HG02759 (cell line): Measurements from ENCODE around the gene DDX31.
"Not testable (repeated sequence)": the region's sequence is repeated elsewhere in the genome, so short reads cannot be mapped to it uniquely, and the experiment has no call there.

Experiments used
- ATAC-seq: cut with Tn5 transposase; IDR thresholded peaks from one replicate; pipeline ENCODE4 v1.9.1; 2021; ENCODE audit warnings: mild to moderate bottlenecking, moderate library complexity; ENCODE audit not compliant: unreplicated experiment

Gene DDX31

DNA sequence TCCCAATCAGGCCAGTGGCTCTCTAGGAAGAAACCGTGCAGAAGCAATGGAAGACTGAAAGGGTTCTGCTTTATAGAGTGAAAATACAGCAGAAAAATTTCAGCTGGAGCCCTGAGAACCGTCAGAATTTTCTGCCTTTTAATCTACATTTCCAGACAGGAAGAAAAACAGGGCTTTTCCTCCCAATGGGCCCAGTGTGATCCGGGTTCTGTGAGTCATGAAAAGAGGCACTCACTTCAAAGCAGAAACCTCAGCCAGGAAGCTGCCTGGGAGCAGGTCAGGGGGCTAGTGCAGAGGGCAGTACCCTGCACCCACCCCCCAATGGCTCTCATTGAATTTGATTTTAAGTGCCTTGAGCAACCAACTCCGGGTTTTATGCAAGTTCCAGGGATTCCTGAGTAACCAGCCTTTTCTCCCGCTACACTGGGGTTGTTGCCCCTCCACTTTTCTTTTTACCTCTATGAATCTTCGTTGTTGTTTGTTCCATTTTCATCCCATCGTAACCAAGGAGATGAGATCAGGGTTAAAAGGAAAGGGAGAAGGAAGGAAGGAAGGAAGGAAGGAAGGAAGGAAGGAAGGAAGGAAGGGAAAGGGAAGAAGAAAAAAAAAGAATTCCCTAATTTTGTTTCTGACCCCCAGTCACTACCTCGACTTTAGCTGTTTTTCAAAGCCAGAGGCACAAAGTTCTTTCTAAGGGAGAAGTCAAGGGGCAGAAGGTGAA lies 86.0 kb downstream of the DDX31 start:
- no peak for ATAC-seq

DNA sequence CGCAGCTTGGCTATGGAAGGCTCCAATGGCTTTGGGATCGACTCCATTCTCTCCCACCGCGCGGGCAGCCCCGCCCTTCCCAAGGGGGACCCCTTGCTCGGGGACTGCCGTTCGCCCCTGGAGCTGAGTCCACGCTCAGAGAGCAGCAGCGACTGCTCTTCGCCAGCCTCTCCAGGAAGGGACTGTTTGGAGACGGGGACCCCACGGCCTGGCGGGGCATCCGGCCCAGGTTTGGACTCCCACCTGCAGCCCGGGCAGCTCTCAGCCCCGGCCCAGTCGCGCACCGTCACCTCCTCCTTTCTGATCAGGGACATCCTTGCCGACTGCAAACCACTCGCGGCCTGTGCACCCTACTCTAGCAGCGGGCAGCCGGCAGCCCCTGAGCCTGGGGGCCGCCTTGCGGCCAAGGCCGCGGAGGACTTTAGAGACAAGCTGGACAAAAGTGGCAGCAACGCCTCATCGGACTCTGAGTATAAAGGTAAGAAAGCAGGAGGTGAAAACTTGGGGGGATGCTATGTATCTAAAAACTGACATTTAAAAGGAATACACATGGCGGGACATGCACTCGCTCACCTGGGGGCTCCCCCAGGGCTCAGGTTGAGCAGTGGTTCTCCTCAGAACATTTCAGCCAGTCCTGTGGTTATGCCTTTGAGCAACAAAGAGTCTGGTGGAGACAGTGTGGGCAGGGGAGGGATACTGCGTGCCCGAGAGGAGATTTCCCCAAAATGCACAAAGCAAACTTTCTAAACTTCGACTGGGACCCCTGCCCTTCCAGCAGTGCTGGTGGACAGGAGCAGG lies 86.8 kb downstream of the DDX31 start:
- ATAC-seq = no peak

DNA sequence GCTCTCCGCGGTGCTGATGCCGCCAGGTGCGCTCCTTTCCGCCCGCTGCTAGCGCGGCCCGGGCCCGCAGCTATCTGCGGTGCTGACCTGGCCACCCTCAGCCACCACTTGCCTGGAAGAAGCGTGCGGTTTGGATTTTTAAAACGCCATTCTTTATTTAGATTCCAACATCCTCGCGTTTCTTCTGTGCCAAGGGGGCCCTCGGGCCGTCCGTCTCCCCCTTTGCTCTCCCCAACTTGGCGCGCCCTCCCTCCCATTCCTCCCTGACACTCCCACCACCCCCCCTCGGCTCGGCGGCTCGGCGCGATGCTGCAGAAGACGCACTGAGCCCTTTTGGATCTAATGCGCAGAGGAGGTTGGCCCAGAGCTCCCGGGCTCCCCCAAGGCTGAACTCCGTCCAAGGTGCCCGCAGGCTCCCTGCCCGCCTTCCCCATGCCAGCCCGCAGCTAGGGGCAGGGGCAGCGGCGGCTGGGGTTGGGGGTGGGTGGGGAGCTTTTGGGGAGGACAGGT lies 87.5 kb downstream of the DDX31 start, which contains the start of gene BARHL1:
Gene BARHL1 (plus strand): TSS at position 331 of the 510 bp plus-strand sequence. CDS start 192 bp downstream, outside the sequence.
- ATAC-seq = no peak

DNA sequence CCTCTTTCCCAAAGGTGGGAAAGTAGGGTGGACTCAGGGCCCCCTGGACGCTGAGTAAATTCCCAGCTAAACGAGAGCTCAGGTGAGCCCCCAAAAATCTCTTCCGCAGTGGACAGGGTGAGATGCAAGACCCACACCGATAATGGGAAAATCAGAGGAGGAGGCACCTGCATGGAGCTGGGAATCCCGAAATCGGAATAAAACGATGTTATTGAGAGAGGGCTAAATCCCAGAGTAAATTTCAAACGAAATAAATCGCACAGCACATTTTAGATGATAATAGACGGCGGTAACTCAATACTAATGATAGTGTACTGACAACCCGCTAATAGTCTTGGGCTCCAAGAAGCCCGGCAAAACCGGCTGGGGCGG lies 90.4 kb downstream of the DDX31 start:
- ATAC-seq = no peak

DNA sequence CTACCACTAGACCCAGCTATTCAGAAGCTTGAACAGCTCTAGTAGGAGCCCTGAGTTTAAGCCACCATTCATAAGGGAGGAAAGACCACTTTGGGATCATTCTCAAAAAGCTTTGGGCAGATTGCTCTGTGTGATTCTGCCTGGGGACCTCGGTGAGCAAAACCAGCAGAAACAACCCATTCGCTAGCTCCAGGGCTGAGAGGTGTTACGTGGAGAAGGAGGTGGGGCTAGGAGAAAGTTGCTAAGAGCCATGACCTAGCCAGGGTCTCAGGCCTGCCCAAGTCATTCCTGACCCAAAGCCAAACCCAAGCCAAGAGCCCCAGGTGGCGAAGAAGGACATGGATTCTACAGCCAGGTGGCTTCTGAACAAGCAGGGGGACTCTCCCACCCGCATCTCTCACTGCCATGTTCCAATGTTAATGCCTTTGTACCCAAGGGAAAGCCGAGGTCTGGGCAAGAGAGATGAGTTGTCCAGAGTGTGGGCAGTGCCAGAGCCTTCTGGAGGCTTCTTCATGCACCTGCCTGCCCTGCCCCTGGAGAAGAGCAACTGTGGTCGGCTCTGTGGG lies 91.3 kb downstream of the DDX31 start:
- no peak for ATAC-seq

DNA sequence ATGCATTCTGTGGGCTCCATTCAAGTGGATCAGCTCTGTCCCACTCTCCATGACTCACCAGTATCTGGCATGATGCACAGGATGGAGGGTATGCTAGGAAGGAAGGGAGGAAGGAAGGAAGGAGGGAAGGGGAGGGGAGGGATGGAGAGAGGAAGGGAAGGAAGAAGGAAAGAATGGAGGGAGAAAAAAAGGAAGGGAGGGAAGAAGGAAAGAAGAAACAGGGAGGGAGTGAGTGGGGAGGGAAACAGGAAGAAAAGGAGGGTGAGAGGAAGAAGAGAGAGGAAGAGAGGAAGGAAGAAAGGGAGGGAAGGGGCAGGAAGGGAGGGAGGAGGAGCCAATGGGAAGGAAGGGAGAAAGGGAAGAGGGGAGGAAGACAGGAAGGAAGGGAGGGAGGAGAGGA lies 92.7 kb downstream of the DDX31 start:
- ATAC-seq = no peak

DNA sequence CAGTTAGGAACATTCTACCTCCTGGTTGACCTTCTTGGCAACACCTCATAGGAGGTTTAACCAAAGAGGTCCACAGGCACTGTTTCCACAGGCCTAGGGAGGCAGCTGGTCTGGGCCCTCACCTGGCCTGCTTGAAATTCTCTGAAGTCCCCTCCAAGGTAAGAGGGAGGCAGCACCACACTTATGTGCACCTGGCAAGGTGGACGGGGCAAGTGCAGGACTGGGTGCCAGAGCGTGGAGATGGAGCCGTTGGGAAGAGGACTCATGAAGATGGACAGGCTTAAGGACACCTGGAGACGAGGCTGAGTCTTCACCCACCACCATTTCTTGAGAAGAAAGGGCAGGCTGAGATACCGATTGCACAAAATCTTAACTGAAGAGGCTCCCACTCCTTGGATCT lies 94.0 kb downstream of the DDX31 start:
- no peak for ATAC-seq

DNA sequence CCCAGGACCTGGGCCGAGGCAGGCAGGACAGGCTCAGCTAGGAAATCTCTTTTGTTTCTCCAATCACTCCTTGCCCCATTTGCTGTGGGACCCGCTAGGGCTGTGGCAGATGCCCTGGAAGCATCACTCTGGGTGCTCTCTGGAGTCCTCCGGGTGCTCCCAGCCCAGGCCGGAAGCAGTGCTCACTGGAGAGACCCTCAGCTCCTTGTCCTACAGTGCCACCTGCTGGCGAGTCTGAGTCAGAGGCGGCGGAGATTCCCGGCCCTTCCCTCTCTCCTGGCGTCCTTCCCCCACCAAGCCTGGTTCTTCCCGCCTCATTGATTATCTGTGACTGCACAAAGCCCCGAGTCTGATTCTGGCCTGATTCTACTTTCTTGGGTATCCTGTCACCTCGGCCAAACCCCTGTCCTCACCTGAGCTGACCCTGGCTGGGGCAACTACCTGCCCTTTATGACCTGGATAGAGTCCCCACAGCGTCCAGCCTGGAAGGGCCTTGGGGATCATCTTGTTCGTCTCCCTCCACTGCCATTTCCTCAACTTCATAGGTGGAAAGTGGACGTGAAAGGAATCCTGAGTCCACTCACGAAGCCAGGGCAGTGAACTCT lies 94.7 kb downstream of the DDX31 start:
- ATAC-seq = no peak

DNA sequence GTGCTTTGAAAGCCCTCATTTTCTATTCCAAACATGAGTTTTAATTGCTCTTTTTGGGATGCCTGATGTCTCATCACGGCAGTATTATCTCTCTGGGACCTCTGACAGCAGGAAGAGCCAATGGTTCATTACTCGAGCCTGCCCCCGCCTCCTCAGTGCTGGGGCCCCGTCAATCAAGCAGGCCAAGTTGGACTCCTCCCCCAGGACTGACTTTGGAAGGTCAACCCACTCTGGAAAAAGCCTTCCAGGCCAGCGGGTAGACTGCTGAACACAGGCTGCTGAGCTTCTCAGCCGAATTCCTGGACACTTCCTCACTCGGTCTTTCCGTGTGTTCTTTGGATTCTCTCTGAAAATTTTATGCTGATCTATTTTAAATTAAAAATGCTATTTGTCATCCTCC lies 96.9 kb downstream of the DDX31 start:
- no peak for ATAC-seq

DNA sequence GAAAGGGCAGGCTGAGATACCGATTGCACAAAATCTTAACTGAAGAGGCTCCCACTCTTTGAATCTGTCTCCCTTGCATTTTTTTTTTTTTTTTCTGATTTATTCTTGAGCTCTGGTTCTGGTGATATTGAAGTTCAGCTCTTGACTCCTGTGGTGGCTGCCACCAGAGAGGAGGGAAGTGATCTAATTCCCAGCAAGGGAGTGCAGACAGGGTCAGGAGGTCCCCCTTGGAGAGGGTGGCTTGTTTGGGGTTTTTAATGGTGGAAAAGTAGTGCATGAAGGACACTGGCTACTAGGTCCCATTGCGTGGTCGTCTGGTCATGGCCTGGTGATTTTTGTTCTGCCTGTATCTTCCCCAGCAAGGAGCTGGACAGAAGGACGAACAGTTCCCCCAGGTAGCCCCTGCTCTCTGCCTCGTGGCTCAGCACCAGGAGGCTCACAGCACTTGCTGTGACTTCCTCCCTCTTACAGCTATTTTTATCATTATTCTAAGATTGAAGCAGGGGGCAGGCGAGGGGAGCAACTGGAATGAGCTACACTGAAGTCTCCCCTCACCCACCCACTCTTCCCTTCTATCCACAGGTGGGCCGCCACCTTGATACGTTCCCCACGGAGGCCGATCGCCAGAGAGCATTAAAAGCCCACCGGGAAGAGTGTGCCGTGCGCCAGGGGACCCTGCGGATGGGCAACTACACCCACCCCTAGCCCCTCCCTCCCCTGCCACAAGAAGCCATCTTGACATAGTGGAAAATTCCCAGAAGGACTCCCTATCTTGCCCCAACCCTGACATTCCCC lies 97.8 kb downstream of the DDX31 start:
- ATAC-seq = no peak

DNA sequence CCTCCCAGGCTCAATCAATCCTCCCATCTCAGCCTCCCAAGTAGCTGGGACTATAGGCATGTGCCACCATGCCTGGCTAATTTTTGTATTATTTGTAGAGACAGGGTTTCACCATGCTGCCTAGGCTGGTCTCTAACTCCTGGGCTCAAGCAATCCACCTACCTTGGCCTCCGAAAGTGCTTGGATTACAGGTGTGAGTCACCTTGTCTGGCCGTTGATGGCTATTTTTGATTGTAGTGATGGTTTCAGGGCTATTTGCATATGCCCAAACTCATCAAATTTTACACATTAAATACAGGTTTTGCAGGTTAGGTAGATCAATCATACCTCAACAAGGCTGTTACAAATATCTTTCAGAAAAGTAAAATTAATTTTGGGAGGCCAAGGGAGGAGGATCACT lies 101.0 kb downstream of the DDX31 start:
- not testable (repeated sequence) for ATAC-seq

DNA sequence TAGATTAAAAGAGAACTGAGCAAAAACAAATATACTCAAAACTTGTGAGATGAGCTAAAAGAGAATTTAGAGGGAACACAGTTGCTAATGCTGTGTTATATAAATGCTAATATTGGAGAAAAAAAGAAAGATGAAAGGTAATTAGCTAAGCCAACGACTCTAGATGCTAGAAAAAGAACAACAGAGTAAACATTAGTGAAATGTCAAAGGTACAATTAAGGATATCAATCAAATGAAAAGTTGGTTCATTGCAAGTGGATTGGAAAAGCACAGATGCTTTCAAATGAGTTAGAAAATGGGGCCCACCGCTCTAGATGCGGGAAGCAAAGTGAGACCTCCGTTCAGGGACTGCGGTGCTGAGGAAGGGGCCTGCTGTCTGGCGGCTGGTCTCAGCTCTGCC lies 105.3 kb downstream of the DDX31 start:
- ATAC-seq = no peak

DNA sequence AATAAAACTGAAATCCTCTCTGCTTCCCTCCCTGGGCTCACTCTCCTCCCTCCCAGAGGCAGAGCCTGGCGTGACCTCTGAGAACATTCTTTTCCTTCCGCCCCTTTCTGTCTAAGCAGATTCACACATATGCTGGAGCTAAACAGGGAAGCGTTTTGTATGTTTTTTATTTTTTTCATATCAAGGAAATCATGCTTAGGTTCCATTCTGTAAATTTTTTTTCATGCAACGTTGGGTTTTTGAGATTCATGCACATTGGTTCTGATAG lies 107.5 kb downstream of the DDX31 start:
- ATAC-seq = no peak

DNA sequence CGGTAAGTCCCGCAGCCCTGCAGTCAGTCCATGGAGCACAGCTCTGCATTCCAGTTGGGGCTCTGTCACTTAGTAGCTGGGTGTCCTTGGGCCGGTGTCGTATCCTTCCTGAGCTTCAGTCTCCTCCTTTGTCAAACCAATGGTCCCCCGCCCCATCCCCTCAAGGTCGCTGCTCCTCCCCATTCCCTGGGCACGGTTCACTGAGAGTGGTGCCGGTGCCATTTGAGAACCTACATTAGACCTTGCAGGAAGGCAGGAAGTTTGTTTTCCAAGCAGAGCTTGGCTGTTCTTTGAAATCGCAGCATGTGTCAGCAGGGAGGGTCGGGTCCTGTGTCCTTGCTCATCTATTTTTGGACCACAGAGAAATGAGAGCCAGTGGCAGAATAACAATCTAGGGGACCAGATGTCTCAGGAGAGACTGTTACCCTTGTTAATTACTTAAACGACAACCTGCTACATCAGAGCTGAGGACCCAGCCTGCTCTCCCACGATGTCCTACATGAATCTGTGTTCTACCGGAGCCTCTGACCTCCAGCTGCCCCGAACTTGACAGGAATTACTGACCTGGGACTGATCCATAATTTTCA lies 109.1 kb downstream of the DDX31 start:
- no peak for ATAC-seq

DNA sequence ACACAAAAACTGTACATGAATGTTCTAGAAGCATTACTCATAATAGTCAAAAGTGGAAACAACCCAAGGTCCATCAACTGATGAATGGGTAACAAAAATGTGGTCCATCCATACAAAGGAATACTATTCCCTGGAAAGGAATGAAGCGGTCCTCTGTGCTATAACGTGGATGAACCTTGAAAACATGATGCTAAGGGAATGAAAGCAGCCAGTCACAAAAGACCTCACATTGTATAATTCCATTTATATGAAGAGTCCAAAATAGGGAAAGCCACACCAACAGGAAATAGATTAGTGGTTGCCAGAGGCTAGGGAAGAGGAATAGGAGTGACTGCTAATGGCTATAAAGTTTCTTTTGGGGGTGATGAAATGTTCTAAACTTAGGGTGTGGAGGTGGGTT lies 110.1 kb downstream of the DDX31 start:
- no peak for ATAC-seq

DNA sequence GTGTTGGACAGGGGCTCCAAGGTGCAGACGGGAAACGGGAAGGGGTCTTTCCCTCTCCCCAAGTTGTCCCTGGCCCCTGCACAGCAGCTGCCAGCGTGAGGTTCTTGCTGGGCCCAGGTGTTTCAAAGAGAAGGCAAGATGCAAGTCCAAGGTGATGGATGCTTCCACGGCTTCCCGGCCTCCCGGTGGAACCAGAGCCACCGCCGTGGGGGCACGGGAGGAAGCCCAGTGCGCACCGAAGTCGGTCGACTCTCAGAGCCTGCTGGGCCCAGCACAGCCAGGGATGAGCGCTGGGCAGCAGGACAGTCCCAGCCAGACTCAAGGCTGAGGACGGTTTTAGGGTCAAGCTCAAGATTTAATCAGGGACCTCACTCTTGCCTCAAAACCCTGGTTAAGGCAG lies 112.6 kb downstream of the DDX31 start:
- ATAC-seq = no peak

DNA sequence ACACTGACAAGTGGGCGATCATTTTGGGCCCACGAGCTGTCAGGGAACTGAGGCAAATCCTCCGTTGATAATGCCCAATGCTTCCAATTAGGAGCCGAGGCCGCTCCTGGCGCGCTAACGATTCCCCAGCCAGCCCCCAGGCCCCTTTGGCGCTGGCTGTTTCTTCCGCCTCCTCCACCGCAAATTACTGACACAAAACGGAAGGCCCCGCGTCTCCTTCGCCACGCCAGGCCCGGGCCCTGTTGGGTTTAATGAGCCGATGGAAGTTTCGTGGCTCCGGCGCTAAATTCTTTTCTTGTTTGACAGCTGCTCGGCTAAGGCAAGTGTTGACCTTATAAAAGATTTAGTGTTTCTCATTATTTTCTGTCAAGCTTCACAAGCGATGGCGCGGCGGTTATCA lies 113.1 kb downstream of the DDX31 start:
- no peak for ATAC-seq

DNA sequence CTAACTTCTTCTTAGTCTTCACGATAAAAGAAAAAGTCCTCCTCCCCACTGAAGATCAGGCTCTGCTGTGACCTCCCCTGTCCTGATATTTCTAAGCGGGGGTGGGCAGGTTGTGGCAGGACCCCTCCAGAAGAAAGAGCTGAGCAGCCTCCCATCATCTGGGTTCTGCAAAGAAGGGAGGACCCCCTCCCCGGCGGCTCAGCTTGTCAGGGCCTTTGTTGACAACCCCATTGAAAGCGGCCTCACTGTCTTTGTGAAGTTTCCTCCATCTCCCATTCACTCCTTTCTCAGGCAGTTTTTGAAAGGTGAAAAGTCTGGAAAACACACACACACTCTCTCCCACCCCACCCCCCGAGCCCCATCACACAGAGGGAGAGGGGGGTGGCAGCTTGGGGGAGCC lies 113.5 kb downstream of the DDX31 start:
- ATAC-seq = no peak

DNA sequence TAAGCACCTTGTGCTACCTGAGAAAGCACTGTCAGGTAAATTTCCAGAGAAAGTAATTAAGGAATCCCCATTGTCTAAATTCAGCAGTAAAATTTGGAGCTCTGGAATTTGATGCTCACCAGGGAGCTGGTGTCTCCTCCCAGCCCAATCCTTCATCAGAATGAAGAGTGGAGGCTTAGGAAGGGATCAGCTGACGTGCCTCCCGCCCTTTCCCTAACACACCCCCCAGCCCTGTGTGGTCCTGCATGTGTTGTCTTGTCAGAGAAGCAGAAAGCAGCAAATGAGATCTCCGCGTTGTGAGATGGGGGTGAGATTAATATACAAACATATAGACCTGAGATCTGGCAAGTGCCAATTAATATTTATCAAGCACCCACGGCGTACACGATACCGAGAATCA lies 114.3 kb downstream of the DDX31 start:
- no peak for ATAC-seq

DNA sequence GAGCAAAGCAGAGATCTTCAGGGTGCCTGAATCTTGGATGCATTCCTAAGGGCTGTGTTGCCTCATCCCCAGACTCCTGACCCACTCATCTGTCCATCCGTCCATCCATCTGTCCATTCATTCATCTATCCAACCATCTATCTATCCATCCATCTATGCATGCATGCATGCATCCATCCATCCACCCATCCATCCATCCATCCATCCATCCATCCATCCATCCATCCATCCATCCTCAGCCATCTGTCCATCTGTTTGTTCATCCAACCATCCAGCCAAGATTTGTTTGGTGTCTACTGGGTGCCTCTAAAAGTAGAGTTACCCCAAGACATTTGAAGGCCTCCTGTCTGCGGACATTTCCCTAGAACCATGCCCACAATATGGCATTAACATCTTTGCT lies 115.0 kb downstream of the DDX31 start:
- ATAC-seq = no peak

DNA sequence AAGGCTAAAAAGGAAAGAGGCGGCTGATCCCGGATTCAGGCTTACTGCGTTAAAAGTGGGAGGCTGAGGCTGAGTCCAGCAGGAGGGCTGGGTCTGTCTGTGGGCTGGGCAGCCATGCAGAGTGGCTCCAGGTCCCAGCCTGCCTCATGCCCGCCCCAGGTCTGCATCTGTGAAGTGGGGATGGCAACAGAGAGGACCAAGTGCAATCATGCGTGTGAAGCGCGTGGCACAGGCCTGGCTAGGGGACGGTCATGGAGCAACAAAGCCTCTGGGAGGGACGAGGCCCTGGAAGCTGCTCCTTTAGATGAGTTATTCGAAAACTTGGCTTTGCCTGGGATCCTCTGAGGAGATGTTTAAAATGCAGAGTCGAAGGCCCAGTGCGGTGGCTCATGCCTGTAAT lies 117.7 kb downstream of the DDX31 start:
- ATAC-seq = no peak
